ENCODE measurements around the gene TM4SF4.

TM4SF4 gene

GRCh38 chr3:149495581-149496125 lies 21.2 kb downstream of the TM4SF4 start:
- Histone ChIP-seq H3K4ac (ENCODE audit: low read depth, low read length) (no peak overlapping the region), H2BK120ac (ENCODE audit: low read depth, low read length) (no peak overlapping the region), H4K8ac (ENCODE audit: low read depth, low read length) (no peak overlapping the region), H2BK5ac (ENCODE audit: low read length) (no peak overlapping the region), H3K27ac (ENCODE audit: low read depth, low read length) (no peak overlapping the region), H3K27me3 (ENCODE audit: insufficient read depth, low read length, poor library complexity) (no peaks in the 10 kb centered on the region), H3K79me1 (ENCODE audit: low read length) (no peaks in the 10 kb centered on the region), H2BK15ac (replicated peaks; ENCODE audit: low read depth) (no peak overlapping the region), H3K79me2 (ENCODE audit: control insufficient read depth, insufficient read depth, low read length) (no peaks in the 10 kb centered on the region), H3K4me3 (ENCODE audit: low read length) (no peak overlapping the region), H3K56ac (ENCODE audit: low read length) (no peak overlapping the region), H3K18ac (ENCODE audit: low read length) (no peak overlapping the region), H3K36me3 (ENCODE audit: control insufficient read depth, insufficient read depth, low read length) (no peaks in the 10 kb centered on the region), H3K4me2 (ENCODE audit: low read length) (no peak overlapping the region), H2AK5ac (ENCODE audit: low read length) (no peak overlapping the region), H3K4me1 (ENCODE audit: control insufficient read depth, low read depth, low read length) (no peaks in the 10 kb centered on the region), H4K5ac (ENCODE audit: low read length) (no peak overlapping the region), H3K9ac (ENCODE audit: low read length) (no peak overlapping the region), H3K23ac (ENCODE audit: low read length) (no peak overlapping the region)
- DNase-seq, result no peak
- WGBS (ENCODE audit: extremely low coverage, insufficient coverage, low lambda C conversion rate), result no CpG with 5 or more reads among the region's 6 CpGs

GRCh38 chr3:149496891-149497290 lies 22.4 kb downstream of the TM4SF4 start:
- Histone ChIP-seq H3K27me3 (ENCODE audit: insufficient read depth, low read length, poor library complexity) (no peaks in the 10 kb centered on the region), H4K8ac (ENCODE audit: low read depth, low read length) (no peak overlapping the region), H2AK5ac (ENCODE audit: low read length) (no peak overlapping the region), H3K4me2 (ENCODE audit: low read length) (no peak overlapping the region), H3K79me2 (ENCODE audit: control insufficient read depth, insufficient read depth, low read length) (no peaks in the 10 kb centered on the region), H3K4me3 (ENCODE audit: low read length) (no peak overlapping the region), H2BK120ac (ENCODE audit: low read depth, low read length) (no peak overlapping the region), H3K79me1 (ENCODE audit: low read length) (no peaks in the 10 kb centered on the region), H3K56ac (ENCODE audit: low read length) (no peak overlapping the region), H2BK15ac (replicated peaks; ENCODE audit: low read depth) (no peak overlapping the region), H3K4me1 (ENCODE audit: control insufficient read depth, low read depth, low read length) (no peaks in the 10 kb centered on the region), H3K36me3 (ENCODE audit: control insufficient read depth, insufficient read depth, low read length) (no peaks in the 10 kb centered on the region), H4K5ac (ENCODE audit: low read length) (no peak overlapping the region), H3K23ac (ENCODE audit: low read length) (no peak overlapping the region), H2BK5ac (ENCODE audit: low read length) (no peak overlapping the region), H3K27ac (ENCODE audit: low read depth, low read length) (no peak overlapping the region), H3K9ac (ENCODE audit: low read length) (no peak overlapping the region), H3K4ac (ENCODE audit: low read depth, low read length) (no peak overlapping the region), H3K18ac (ENCODE audit: low read length) (no peak overlapping the region)
- WGBS (ENCODE audit: extremely low coverage, insufficient coverage, low lambda C conversion rate), result no CpG with 5 or more reads among the region's 4 CpGs
- DNase-seq, result no peak

GRCh38 chr3:149497966-149498670 lies 23.6 kb downstream of the TM4SF4 start:
- DNase-seq, result no peak
- Histone ChIP-seq H3K79me1 (ENCODE audit: low read length) (no peaks in the 10 kb centered on the region), H3K9ac (ENCODE audit: low read length) (no peak overlapping the region), H3K4me1 (ENCODE audit: control insufficient read depth, low read depth, low read length) (no peaks in the 10 kb centered on the region), H4K5ac (ENCODE audit: low read length) (no peak overlapping the region), H4K8ac (ENCODE audit: low read depth, low read length) (no peak overlapping the region), H3K27me3 (ENCODE audit: insufficient read depth, low read length, poor library complexity) (no peaks in the 10 kb centered on the region), H3K18ac (ENCODE audit: low read length) (no peak overlapping the region), H2AK5ac (ENCODE audit: low read length) (no peak overlapping the region), H3K23ac (ENCODE audit: low read length) (no peak overlapping the region), H3K27ac (ENCODE audit: low read depth, low read length) (no peak overlapping the region), H2BK5ac (ENCODE audit: low read length) (no peak overlapping the region), H3K56ac (ENCODE audit: low read length) (no peak overlapping the region), H3K36me3 (ENCODE audit: control insufficient read depth, insufficient read depth, low read length) (no peaks in the 10 kb centered on the region), H3K4me3 (ENCODE audit: low read length) (no peak overlapping the region), H3K79me2 (ENCODE audit: control insufficient read depth, insufficient read depth, low read length) (no peaks in the 10 kb centered on the region), H3K4me2 (ENCODE audit: low read length) (no peak overlapping the region), H3K4ac (ENCODE audit: low read depth, low read length) (no peak overlapping the region), H2BK15ac (replicated peaks; ENCODE audit: low read depth) (no peak overlapping the region), H2BK120ac (ENCODE audit: low read depth, low read length) (no peak overlapping the region)
- WGBS (ENCODE audit: extremely low coverage, insufficient coverage, low lambda C conversion rate), result no CpG with 5 or more reads among the region's 4 CpGs

- no peak overlapping the region for H3K23ac ChIP-seq (ENCODE audit: low read length)
- no peak for DNase-seq
These were observed 27.0 kb downstream of the TM4SF4 start for GRCh38 chr3:149501524-149501923.

GRCh38 chr3:149502438-149502837 lies 27.9 kb downstream of the TM4SF4 start:
- Histone ChIP-seq H2BK5ac (ENCODE audit: low read length) (no peak overlapping the region), H3K23ac (ENCODE audit: low read length) (no peak overlapping the region), H3K79me1 (ENCODE audit: low read length) (no peaks in the 10 kb centered on the region), H4K5ac (ENCODE audit: low read length) (no peak overlapping the region), H2BK120ac (ENCODE audit: low read depth, low read length) (no peak overlapping the region), H2BK15ac (replicated peaks; ENCODE audit: low read depth) (no peak overlapping the region), H2AK5ac (ENCODE audit: low read length) (no peak overlapping the region), H3K4me1 (ENCODE audit: control insufficient read depth, low read depth, low read length) (peaks cover 2% of the 10 kb centered on the region), H3K4me2 (ENCODE audit: low read length) (no peak overlapping the region), H3K27me3 (ENCODE audit: insufficient read depth, low read length, poor library complexity) (no peaks in the 10 kb centered on the region), H3K27ac (ENCODE audit: low read depth, low read length) (no peak overlapping the region), H3K79me2 (ENCODE audit: control insufficient read depth, insufficient read depth, low read length) (no peaks in the 10 kb centered on the region), H3K9ac (ENCODE audit: low read length) (no peak overlapping the region), H3K36me3 (ENCODE audit: control insufficient read depth, insufficient read depth, low read length) (no peaks in the 10 kb centered on the region), H3K4me3 (ENCODE audit: low read length) (no peak overlapping the region), H3K4ac (ENCODE audit: low read depth, low read length) (no peak overlapping the region), H4K8ac (ENCODE audit: low read depth, low read length) (no peak overlapping the region), H3K56ac (ENCODE audit: low read length) (no peak overlapping the region), H3K18ac (ENCODE audit: low read length) (no peak overlapping the region)
- no CpG with 5 or more reads among the region's 3 CpGs for WGBS (ENCODE audit: extremely low coverage, insufficient coverage, low lambda C conversion rate)
- DNase-seq, result no peak

More at GRCh38 chr3:149501524-149501923, 27.0 kb downstream of the TM4SF4 start:
- no peak overlapping the region for H3K27ac ChIP-seq (ENCODE audit: low read depth, low read length)
- H3K79me2 ChIP-seq (ENCODE audit: control insufficient read depth, insufficient read depth, low read length), result no peaks in the 10 kb centered on the region
- H3K4me2 ChIP-seq (ENCODE audit: low read length), result no peak overlapping the region
- H2BK120ac ChIP-seq (ENCODE audit: low read depth, low read length), result no peak overlapping the region
- no peak overlapping the region for H3K4ac ChIP-seq (ENCODE audit: low read depth, low read length)
- no peak overlapping the region for H3K18ac ChIP-seq (ENCODE audit: low read length)
- H3K56ac ChIP-seq (ENCODE audit: low read length), result no peak overlapping the region
- H2BK5ac ChIP-seq (ENCODE audit: low read length), result no peak overlapping the region
- no peak overlapping the region for H2AK5ac ChIP-seq (ENCODE audit: low read length)
- no peak overlapping the region for H3K4me3 ChIP-seq (ENCODE audit: low read length)
- no peak overlapping the region for H4K5ac ChIP-seq (ENCODE audit: low read length)
- no peaks in the 10 kb centered on the region for H3K36me3 ChIP-seq (ENCODE audit: control insufficient read depth, insufficient read depth, low read length)
- H3K79me1 ChIP-seq (ENCODE audit: low read length), result no peaks in the 10 kb centered on the region
- no peak overlapping the region for H4K8ac ChIP-seq (ENCODE audit: low read depth, low read length)
- H2BK15ac ChIP-seq (replicated peaks; ENCODE audit: low read depth), result no peak overlapping the region
- H3K4me1 ChIP-seq (ENCODE audit: control insufficient read depth, low read depth, low read length), result no peaks in the 10 kb centered on the region
- H3K27me3 ChIP-seq (ENCODE audit: insufficient read depth, low read length, poor library complexity), result no peaks in the 10 kb centered on the region
- no peak overlapping the region for H3K9ac ChIP-seq (ENCODE audit: low read length)
- no CpG with 5 or more reads among the region's 1 CpG for WGBS (ENCODE audit: extremely low coverage, insufficient coverage, low lambda C conversion rate)

GRCh38 chr3:149506540-149506939 lies 32.0 kb downstream of the TM4SF4 start:
- H3K23ac ChIP-seq (ENCODE audit: low read length), result no peak overlapping the region
- no peak overlapping the region for H3K4me3 ChIP-seq (ENCODE audit: low read length)
- H4K5ac ChIP-seq (ENCODE audit: low read length), result no peak overlapping the region
- H2AK5ac ChIP-seq (ENCODE audit: low read length), result no peak overlapping the region
- no peak overlapping the region for H3K56ac ChIP-seq (ENCODE audit: low read length)
- H3K4me1 ChIP-seq (ENCODE audit: control insufficient read depth, low read depth, low read length), result peaks cover 4% of the 10 kb centered on the region
- H4K8ac ChIP-seq (ENCODE audit: low read depth, low read length), result no peak overlapping the region
- no peaks in the 10 kb centered on the region for H3K79me2 ChIP-seq (ENCODE audit: control insufficient read depth, insufficient read depth, low read length)
- H2BK15ac ChIP-seq (replicated peaks; ENCODE audit: low read depth), result no peak overlapping the region
- H3K79me1 ChIP-seq (ENCODE audit: low read length), result no peaks in the 10 kb centered on the region
- H3K36me3 ChIP-seq (ENCODE audit: control insufficient read depth, insufficient read depth, low read length), result no peaks in the 10 kb centered on the region
- no peak overlapping the region for H2BK120ac ChIP-seq (ENCODE audit: low read depth, low read length)
- H3K27me3 ChIP-seq (ENCODE audit: insufficient read depth, low read length, poor library complexity), result no peaks in the 10 kb centered on the region
- no peak overlapping the region for H2BK5ac ChIP-seq (ENCODE audit: low read length)
- H3K27ac ChIP-seq (ENCODE audit: low read depth, low read length), result no peak overlapping the region
- no peak overlapping the region for H3K9ac ChIP-seq (ENCODE audit: low read length)
- no CpG with 5 or more reads among the region's 1 CpG for WGBS (ENCODE audit: extremely low coverage, insufficient coverage, low lambda C conversion rate)
- no peak overlapping the region for H3K4ac ChIP-seq (ENCODE audit: low read depth, low read length)
- H3K4me2 ChIP-seq (ENCODE audit: low read length), result no peak overlapping the region
- no peak overlapping the region for H3K18ac ChIP-seq (ENCODE audit: low read length)
- DNase-seq, result no peak
